HepG2 (cell line): ENCODE results near the gene KDM8. TPM values are rescaled to one million over a fixed set of nuclear protein-coding genes. Genes with fewer than 3 reads are reported as not detected.

Experiments used
- AKAP8 ChIP-seq: sonication (generic); formaldehyde crosslinking; IDR thresholded peaks from 2 replicates; pipeline ENCODE4 v1.5.1; 2020; ENCODE audit warnings: mild to moderate bottlenecking, missing genetic modification reagents
- ELF1 ChIP-seq: sonication (generic); formaldehyde crosslinking; IDR thresholded peaks from 2 replicates; pipeline ENCODE4 v1.4.0; 2020; ENCODE audit warnings: missing genetic modification reagents
- ELF4 ChIP-seq: sonication (generic); formaldehyde crosslinking; IDR thresholded peaks from 2 replicates; pipeline ENCODE4 v1.5.0; 2020; ENCODE audit warnings: missing genetic modification reagents, mild to moderate bottlenecking, moderate library complexity, borderline replicate concordance
- ESRRA ChIP-seq: sonication (generic); formaldehyde crosslinking; IDR thresholded peaks from 2 replicates; pipeline ENCODE4 v1.5.1; 2020; ENCODE audit warnings: mild to moderate bottlenecking, low read depth, missing genetic modification reagents
- GPN1 ChIP-seq: sonication (generic); formaldehyde crosslinking; IDR thresholded peaks from 2 replicates; pipeline ENCODE4 v1.5.1; 2020; ENCODE audit warnings: missing genetic modification reagents, borderline replicate concordance
- HIVEP1 ChIP-seq: sonication (generic); formaldehyde crosslinking; IDR thresholded peaks from 2 replicates; pipeline ENCODE4 v1.4.0; 2020; ENCODE audit warnings: mild to moderate bottlenecking, missing genetic modification reagents
- KMT2A ChIP-seq: sonication (generic); formaldehyde crosslinking; IDR thresholded peaks from 2 replicates; pipeline ENCODE4 v1.4.0; 2020; ENCODE audit warnings: missing genetic modification reagents
- MEIS1 ChIP-seq: sonication (generic); formaldehyde crosslinking; IDR thresholded peaks from 2 replicates; pipeline ENCODE4 v1.9.0; 2021; ENCODE audit warnings: mild to moderate bottlenecking, missing genetic modification reagents, moderate library complexity, borderline replicate concordance
- MTF2 ChIP-seq: sonication (generic); formaldehyde crosslinking; IDR thresholded peaks from 2 replicates; pipeline ENCODE4 v1.5.0; 2020; ENCODE audit warnings: missing genetic modification reagents, borderline replicate concordance
- NONO ChIP-seq, 2 experiments: fragments of 450-650 bp in 1 of 2; sonication (generic) in 1 of 2; formaldehyde crosslinking in 1 of 2; IDR thresholded peaks in 1 of 2; conservative IDR thresholded peaks in 1 of 2; 2 replicates each; pipeline versions ENCODE4 v1.6.1 to v1.8.0; 2017 to 2022; ENCODE audit warnings: mild to moderate bottlenecking in 1 of 2, missing genetic modification reagents in 1 of 2, moderate library complexity in 1 of 2
- NPAS2 ChIP-seq: sonication (generic); formaldehyde crosslinking; IDR thresholded peaks from 2 replicates; pipeline ENCODE4 v1.8.0; 2022; ENCODE audit warnings: mild to moderate bottlenecking, missing genetic modification reagents, borderline replicate concordance
- TAF15 ChIP-seq: fragments of 200-400 bp; formaldehyde crosslinking; IDR thresholded peaks from one replicate; pipeline ENCODE4 v1.6.1; 2018; ENCODE audit warnings: mild to moderate bottlenecking, low read depth, low read length; ENCODE audit not compliant: poor library complexity, severe bottlenecking
- TBX3 ChIP-seq: fragments of 450-650 bp; IDR thresholded peaks from 2 replicates; pipeline ENCODE4 v1.6.1; 2017; ENCODE audit warnings: antibody characterized with exemption, mild to moderate bottlenecking, inconsistent platforms, borderline replicate concordance
- TGIF2 ChIP-seq: IDR thresholded peaks from 2 replicates; pipeline ENCODE4 v1.6.1; 2016; ENCODE audit warnings: control low read depth, missing compliant biosample characterization
- USF2 ChIP-seq, 2 experiments: sonication (generic) in 1 of 2; formaldehyde crosslinking in 1 of 2; IDR thresholded peaks; 2 replicates each; pipeline versions ENCODE4 v1.5.1 to v1.6.1; 2011 to 2020; ENCODE audit warnings: borderline replicate concordance in 1 of 2, low read depth in 1 of 2, low read length in 1 of 2, mild to moderate bottlenecking in 1 of 2, missing genetic modification reagents in 1 of 2, moderate library complexity in 1 of 2
- WIZ ChIP-seq: sonication (generic); formaldehyde crosslinking; IDR thresholded peaks from 2 replicates; pipeline ENCODE4 v1.5.1; 2020; ENCODE audit warnings: mild to moderate bottlenecking, missing genetic modification reagents
- ZMYM3 ChIP-seq: sonication (generic); formaldehyde crosslinking; IDR thresholded peaks from 2 replicates; pipeline ENCODE4 v1.5.1; 2020; ENCODE audit warnings: mild to moderate bottlenecking, missing genetic modification reagents
- ZNF230 ChIP-seq: sonication (generic); formaldehyde crosslinking; IDR thresholded peaks from 2 replicates; pipeline ENCODE4 v1.4.0; 2020; ENCODE audit warnings: mild to moderate bottlenecking, missing genetic modification reagents
- ZNF550 ChIP-seq: sonication (generic); formaldehyde crosslinking; IDR thresholded peaks from 2 replicates; pipeline ENCODE4 v1.4.0; 2020; ENCODE audit warnings: mild to moderate bottlenecking, missing genetic modification reagents, borderline replicate concordance
- ZSCAN29 ChIP-seq: sonication (generic); formaldehyde crosslinking; conservative IDR thresholded peaks from 2 replicates; pipeline ENCODE4 v1.4.0; 2020; ENCODE audit warnings: mild to moderate bottlenecking, missing genetic modification reagents
- polyA plus RNA-seq, 8 experiments: library from polyadenylated mRNA; depleted of rRNA in 3 of 8; stranded (reverse) in 7 of 8; unstranded in 1 of 8; fragments of >200 nt; fragmentation: Illumina TruSeq in 4 of 8; extraction: Trizol in 4 of 8; gene quantifications; 2 replicates each; pipeline versions ENCODE4 v1.2.1 to v1.2.3, GENCODE V29; 2011 to 2016; ENCODE audit warnings: low read depth in 4 of 8, missing spikeins in 1 of 8, mixed read lengths in 1 of 8; ENCODE audit not compliant: insufficient read depth in 1 of 8
- total RNA-seq, 5 experiments: library from RNA; depleted of rRNA; stranded (reverse); fragments of >200 nt; fragmentation: Illumina TruSeq; extraction: Trizol; gene quantifications; 2 replicates each; pipeline ENCODE4 v1.2.3, GENCODE V29; 2016; ENCODE audit warnings: low read depth in 1 of 5
- TF ChIP-seq, protein P1 (sequence below): sonication (generic); formaldehyde crosslinking; IDR thresholded peaks from 2 replicates; pipeline ENCODE4 v1.4.0; 2020; ENCODE audit warnings: missing genetic modification reagents, borderline replicate concordance
- TF ChIP-seq, protein P2 (sequence below): sonication (generic); formaldehyde crosslinking; IDR thresholded peaks from 2 replicates; pipeline ENCODE4 v1.5.0; 2020; ENCODE audit warnings: missing genetic modification reagents

KDM8 gene
- total and polyA plus RNA-seq, 2 of the 13 experiments (the other 11 are each of a cell fraction or from before 2014, with no cell fraction given), result 3.3 to 8.6 TPM

DNA sequence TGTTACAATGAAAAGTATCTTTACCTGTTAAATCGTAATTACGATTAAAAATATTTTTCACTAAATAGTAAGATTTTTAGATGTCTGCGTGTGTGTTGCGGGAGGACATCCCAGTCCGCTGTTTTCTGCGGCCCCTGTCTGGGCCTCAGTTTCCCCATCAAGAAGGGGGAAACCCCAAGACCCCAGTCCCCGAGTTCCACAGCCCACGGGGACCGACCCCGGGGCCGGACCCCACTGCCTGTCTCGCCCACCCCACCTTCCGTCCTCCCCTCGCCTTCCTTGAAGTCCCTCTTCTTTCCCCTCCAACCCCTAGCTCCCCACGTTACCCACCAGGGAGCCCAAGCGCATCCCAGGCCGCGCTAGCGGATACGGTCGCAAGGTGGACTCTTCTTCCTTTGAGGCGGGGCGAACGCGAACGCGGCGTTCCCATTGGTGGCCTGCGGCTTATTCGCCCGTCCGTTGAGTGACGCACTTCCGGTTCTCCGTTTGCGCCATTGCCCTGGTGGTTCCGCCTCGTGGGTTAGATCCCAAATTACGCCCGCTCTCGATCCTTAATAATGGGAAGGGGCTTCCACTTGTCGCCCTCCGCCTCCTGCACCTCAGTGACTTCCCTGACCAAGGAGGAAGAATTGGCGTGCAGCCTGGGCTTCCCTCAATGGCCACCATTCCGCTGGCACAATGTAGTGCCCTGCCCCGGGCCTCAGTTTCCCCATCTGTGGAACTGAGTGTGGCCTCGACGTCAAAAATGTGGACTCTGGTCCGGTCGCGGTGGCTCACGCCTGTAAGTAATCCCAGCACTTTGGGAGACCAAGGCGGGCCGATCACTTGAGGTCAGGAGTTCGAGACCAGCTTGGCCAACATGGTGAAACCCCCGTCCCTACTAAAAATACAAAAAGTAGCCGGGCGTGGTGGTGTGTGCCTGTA lies 65.3 kb downstream of the KDM8 start, which contains the start of gene NSMCE1 (continued):
- TF ChIP-seq, protein P1, sequence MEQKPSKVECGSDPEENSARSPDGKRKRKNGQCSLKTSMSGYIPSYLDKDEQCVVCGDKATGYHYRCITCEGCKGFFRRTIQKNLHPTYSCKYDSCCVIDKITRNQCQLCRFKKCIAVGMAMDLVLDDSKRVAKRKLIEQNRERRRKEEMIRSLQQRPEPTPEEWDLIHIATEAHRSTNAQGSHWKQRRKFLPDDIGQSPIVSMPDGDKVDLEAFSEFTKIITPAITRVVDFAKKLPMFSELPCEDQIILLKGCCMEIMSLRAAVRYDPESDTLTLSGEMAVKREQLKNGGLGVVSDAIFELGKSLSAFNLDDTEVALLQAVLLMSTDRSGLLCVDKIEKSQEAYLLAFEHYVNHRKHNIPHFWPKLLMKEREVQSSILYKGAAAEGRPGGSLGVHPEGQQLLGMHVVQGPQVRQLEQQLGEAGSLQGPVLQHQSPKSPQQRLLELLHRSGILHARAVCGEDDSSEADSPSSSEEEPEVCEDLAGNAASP, result peak; percentile 22; the same call in 1 of the 2 replicates
- TF ChIP-seq HIVEP1 (CRISPR knock-in tag), result peak; percentile 88
- no peak for TF ChIP-seq NONO (IDR thresholded peaks at IDR 0.05)
- TF ChIP-seq NONO (CRISPR knock-in tag; conservative IDR thresholded peaks at IDR 0.05), result peak; percentile 89
- no peak; the same call in 1 of the 2 replicates for TF ChIP-seq GPN1 (CRISPR knock-in tag)
- TF ChIP-seq AKAP8 (CRISPR knock-in tag), result no peak; the same call in none of the 2 replicates
- TF ChIP-seq ELF1 (CRISPR knock-in tag), result peak; percentile 89
- TF ChIP-seq KMT2A (CRISPR knock-in tag), result peak; percentile 92
- TF ChIP-seq ZNF550 (CRISPR knock-in tag), result peak; percentile 19; the same call in 1 of the 2 replicates
- no peak for TF ChIP-seq ZSCAN29 (CRISPR knock-in tag)
- peak; percentile 92 for TF ChIP-seq ZMYM3 (CRISPR knock-in tag)
- TF ChIP-seq ZNF230 (CRISPR knock-in tag), result peak; percentile 24
- TF ChIP-seq TAF15, result no peak
- no peak for TF ChIP-seq ELF4 (CRISPR knock-in tag)
- TF ChIP-seq ESRRA (CRISPR knock-in tag), result no peak
- no peak; the same call in none of the 2 replicates for TF ChIP-seq TGIF2 (CRISPR knock-in tag)
- TF ChIP-seq WIZ (CRISPR knock-in tag), result peak; percentile 81; the same call in 1 of the 2 replicates
- TF ChIP-seq MEIS1 (CRISPR knock-in tag), result peak; percentile 81; the same call in 1 of the 2 replicates
- TF ChIP-seq, protein P2, sequence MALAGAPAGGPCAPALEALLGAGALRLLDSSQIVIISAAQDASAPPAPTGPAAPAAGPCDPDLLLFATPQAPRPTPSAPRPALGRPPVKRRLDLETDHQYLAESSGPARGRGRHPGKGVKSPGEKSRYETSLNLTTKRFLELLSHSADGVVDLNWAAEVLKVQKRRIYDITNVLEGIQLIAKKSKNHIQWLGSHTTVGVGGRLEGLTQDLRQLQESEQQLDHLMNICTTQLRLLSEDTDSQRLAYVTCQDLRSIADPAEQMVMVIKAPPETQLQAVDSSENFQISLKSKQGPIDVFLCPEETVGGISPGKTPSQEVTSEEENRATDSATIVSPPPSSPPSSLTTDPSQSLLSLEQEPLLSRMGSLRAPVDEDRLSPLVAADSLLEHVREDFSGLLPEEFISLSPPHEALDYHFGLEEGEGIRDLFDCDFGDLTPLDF (CRISPR knock-in tag), result peak; percentile 69; the same call in 1 of the 2 replicates
- TF ChIP-seq MTF2 (CRISPR knock-in tag), result peak; percentile 40; the same call in 1 of the 2 replicates
- no peak for TF ChIP-seq USF2 (IDR thresholded peaks at IDR 0.05; ENCODE audit: low read depth, low read length)
- TF ChIP-seq USF2 (CRISPR knock-in tag; IDR thresholded peaks at IDR 0.05; ENCODE audit: borderline replicate concordance), result no peak
- TF ChIP-seq NPAS2 (CRISPR knock-in tag), result no peak
- no peak for TF ChIP-seq TBX3
